HepG2 (cell line): ENCODE measurements around the gene ACYP2. TPM values are rescaled to one million over a fixed set of nuclear protein-coding genes. Genes with fewer than 3 reads are reported as not detected.
A peak's percentile ranks its signal among the peaks of the same experiment; 100 is the strongest.

Experiments used
- ARID2 ChIP-seq: sonication (generic); formaldehyde crosslinking; IDR thresholded peaks from 2 replicates; pipeline ENCODE4 v1.8.1; 2022; ENCODE audit warnings: mild to moderate bottlenecking, missing genetic modification reagents, borderline replicate concordance
- ATF7 ChIP-seq, 2 experiments: fragments of 450-650 bp in 1 of 2; sonication (generic) in 1 of 2; formaldehyde crosslinking in 1 of 2; IDR thresholded peaks; 2 replicates each; pipeline versions ENCODE4 v1.4.0 to v1.6.1; 2016 to 2020; ENCODE audit warnings: antibody characterized with exemption in 1 of 2, mild to moderate bottlenecking in 1 of 2, missing genetic modification reagents in 1 of 2
- CHCHD3 ChIP-seq: sonication (generic); formaldehyde crosslinking; IDR thresholded peaks from 2 replicates; pipeline ENCODE4 v1.8.0; 2022; ENCODE audit warnings: mild to moderate bottlenecking, missing genetic modification reagents, moderate library complexity
- KMT2A ChIP-seq: sonication (generic); formaldehyde crosslinking; IDR thresholded peaks from 2 replicates; pipeline ENCODE4 v1.4.0; 2020; ENCODE audit warnings: missing genetic modification reagents
- MAFF ChIP-seq: IDR thresholded peaks from 2 replicates; pipeline ENCODE4 v1.6.1; 2011; ENCODE audit warnings: low read depth, low read length, improper control_type of control experiment
- NFATC3 ChIP-seq: sonication (generic); formaldehyde crosslinking; IDR thresholded peaks from 2 replicates; pipeline ENCODE4 v1.5.1; 2020; ENCODE audit warnings: mild to moderate bottlenecking, missing genetic modification reagents
- TBL1XR1 ChIP-seq: fragments of 150-350 bp; IDR thresholded peaks from 2 replicates; pipeline ENCODE4 v1.6.1; 2014; ENCODE audit warnings: borderline replicate concordance, low read length; ENCODE audit not compliant: partially characterized antibody
- ZMYM4 ChIP-seq: sonication (generic); formaldehyde crosslinking; IDR thresholded peaks from 2 replicates; pipeline ENCODE4 v1.8.1; 2023; ENCODE audit warnings: mild to moderate bottlenecking, missing genetic modification reagents
- ZNF580 ChIP-seq: IDR thresholded peaks from 2 replicates; pipeline ENCODE4 v1.6.1; 2016; ENCODE audit warnings: low read depth, borderline replicate concordance
- ZNF598 ChIP-seq: sonication (generic); formaldehyde crosslinking; IDR thresholded peaks from 2 replicates; pipeline ENCODE4 v1.5.1; 2020; ENCODE audit warnings: mild to moderate bottlenecking, missing genetic modification reagents, borderline replicate concordance
- ZNF660 ChIP-seq: sonication (generic); formaldehyde crosslinking; IDR thresholded peaks from 2 replicates; pipeline ENCODE4 v1.5.1; 2020; ENCODE audit warnings: mild to moderate bottlenecking, low read depth, missing genetic modification reagents, borderline replicate concordance
- ZNF777 ChIP-seq: sonication (generic); formaldehyde crosslinking; IDR thresholded peaks from 2 replicates; pipeline ENCODE4 v1.4.0; 2020; ENCODE audit warnings: missing genetic modification reagents
- ZNF878 ChIP-seq: sonication (generic); formaldehyde crosslinking; IDR thresholded peaks from 2 replicates; pipeline ENCODE4 v1.8.1; 2023; ENCODE audit warnings: mild to moderate bottlenecking, missing genetic modification reagents, moderate library complexity
- polyA plus RNA-seq, 8 experiments: library from polyadenylated mRNA; depleted of rRNA in 3 of 8; stranded (reverse) in 7 of 8; unstranded in 1 of 8; fragments of >200 nt; fragmentation: Illumina TruSeq in 4 of 8; extraction: Trizol in 4 of 8; gene quantifications; 2 replicates each; pipeline versions ENCODE4 v1.2.1 to v1.2.3, GENCODE V29; 2011 to 2016; ENCODE audit warnings: low read depth in 4 of 8, missing spikeins in 1 of 8, mixed read lengths in 1 of 8; ENCODE audit not compliant: insufficient read depth in 1 of 8
- total RNA-seq, 5 experiments: library from RNA; depleted of rRNA; stranded (reverse); fragments of >200 nt; fragmentation: Illumina TruSeq; extraction: Trizol; gene quantifications; 2 replicates each; pipeline ENCODE4 v1.2.3, GENCODE V29; 2016; ENCODE audit warnings: low read depth in 1 of 5
- TF ChIP-seq, protein P1 (sequence below): sonication (generic); formaldehyde crosslinking; IDR thresholded peaks from 2 replicates; pipeline ENCODE4 v1.5.1; 2020; ENCODE audit warnings: missing genetic modification reagents, mild to moderate bottlenecking, borderline replicate concordance
- TF ChIP-seq, protein P2 (sequence below): sonication (generic); formaldehyde crosslinking; conservative IDR thresholded peaks from 2 replicates; pipeline ENCODE4 v1.4.0; 2020; ENCODE audit warnings: missing genetic modification reagents
- TF ChIP-seq, protein P3 (sequence below): sonication (generic); formaldehyde crosslinking; IDR thresholded peaks from 2 replicates; pipeline ENCODE4 v1.4.0; 2020; ENCODE audit warnings: mild to moderate bottlenecking, low read depth, missing genetic modification reagents
- TF ChIP-seq, protein P4 (sequence below): sonication (generic); formaldehyde crosslinking; IDR thresholded peaks from 2 replicates; pipeline ENCODE4 v1.4.0; 2020; ENCODE audit warnings: mild to moderate bottlenecking, missing genetic modification reagents

The ACYP2 gene
- total and polyA plus RNA-seq, 2 of the 13 experiments (the other 11 are each of a cell fraction or from before 2014, with no cell fraction given) = 12.3 to 12.7 TPM

- TF ChIP-seq, protein P1, sequence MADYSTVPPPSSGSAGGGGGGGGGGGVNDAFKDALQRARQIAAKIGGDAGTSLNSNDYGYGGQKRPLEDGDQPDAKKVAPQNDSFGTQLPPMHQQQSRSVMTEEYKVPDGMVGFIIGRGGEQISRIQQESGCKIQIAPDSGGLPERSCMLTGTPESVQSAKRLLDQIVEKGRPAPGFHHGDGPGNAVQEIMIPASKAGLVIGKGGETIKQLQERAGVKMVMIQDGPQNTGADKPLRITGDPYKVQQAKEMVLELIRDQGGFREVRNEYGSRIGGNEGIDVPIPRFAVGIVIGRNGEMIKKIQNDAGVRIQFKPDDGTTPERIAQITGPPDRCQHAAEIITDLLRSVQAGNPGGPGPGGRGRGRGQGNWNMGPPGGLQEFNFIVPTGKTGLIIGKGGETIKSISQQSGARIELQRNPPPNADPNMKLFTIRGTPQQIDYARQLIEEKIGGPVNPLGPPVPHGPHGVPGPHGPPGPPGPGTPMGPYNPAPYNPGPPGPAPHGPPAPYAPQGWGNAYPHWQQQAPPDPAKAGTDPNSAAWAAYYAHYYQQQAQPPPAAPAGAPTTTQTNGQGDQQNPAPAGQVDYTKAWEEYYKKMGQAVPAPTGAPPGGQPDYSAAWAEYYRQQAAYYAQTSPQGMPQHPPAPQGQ (CRISPR knock-in tag) = no peak
- TF ChIP-seq CHCHD3 (CRISPR knock-in tag) (no peak), ZNF580 (CRISPR knock-in tag) (peak; percentile 98), ATF7 (IDR thresholded peaks at IDR 0.05) (no peak), ATF7 (CRISPR knock-in tag; IDR thresholded peaks at IDR 0.05) (0 out of 2 replicates have a peak, but pooled peaks have one; percentile 36), MAFF (peak; percentile 53; the same call in 1 of the 2 replicates), ZNF660 (CRISPR knock-in tag) (no peak), ZNF777 (CRISPR knock-in tag) (peak; percentile 72; the same call in 1 of the 2 replicates), NFATC3 (CRISPR knock-in tag) (peak; percentile 94; the same call in 1 of the 2 replicates), ARID2 (peak; percentile 93; the same call in 1 of the 2 replicates), ZNF598 (CRISPR knock-in tag) (peak; percentile 99), ZNF878 (CRISPR knock-in tag) (peak; percentile 78; the same call in 1 of the 2 replicates), KMT2A (CRISPR knock-in tag) (peak; percentile 93), TBL1XR1 (no peak), ZMYM4 (CRISPR knock-in tag) (peak; percentile 96)
- TF ChIP-seq, protein P2, sequence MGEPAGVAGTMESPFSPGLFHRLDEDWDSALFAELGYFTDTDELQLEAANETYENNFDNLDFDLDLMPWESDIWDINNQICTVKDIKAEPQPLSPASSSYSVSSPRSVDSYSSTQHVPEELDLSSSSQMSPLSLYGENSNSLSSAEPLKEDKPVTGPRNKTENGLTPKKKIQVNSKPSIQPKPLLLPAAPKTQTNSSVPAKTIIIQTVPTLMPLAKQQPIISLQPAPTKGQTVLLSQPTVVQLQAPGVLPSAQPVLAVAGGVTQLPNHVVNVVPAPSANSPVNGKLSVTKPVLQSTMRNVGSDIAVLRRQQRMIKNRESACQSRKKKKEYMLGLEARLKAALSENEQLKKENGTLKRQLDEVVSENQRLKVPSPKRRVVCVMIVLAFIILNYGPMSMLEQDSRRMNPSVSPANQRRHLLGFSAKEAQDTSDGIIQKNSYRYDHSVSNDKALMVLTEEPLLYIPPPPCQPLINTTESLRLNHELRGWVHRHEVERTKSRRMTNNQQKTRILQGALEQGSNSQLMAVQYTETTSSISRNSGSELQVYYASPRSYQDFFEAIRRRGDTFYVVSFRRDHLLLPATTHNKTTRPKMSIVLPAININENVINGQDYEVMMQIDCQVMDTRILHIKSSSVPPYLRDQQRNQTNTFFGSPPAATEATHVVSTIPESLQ (CRISPR knock-in tag) = peak; percentile 87
- TF ChIP-seq, protein P3, sequence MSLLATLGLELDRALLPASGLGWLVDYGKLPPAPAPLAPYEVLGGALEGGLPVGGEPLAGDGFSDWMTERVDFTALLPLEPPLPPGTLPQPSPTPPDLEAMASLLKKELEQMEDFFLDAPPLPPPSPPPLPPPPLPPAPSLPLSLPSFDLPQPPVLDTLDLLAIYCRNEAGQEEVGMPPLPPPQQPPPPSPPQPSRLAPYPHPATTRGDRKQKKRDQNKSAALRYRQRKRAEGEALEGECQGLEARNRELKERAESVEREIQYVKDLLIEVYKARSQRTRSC (CRISPR knock-in tag) = peak; percentile 86; the same call in 1 of the 2 replicates
- TF ChIP-seq, protein P4, sequence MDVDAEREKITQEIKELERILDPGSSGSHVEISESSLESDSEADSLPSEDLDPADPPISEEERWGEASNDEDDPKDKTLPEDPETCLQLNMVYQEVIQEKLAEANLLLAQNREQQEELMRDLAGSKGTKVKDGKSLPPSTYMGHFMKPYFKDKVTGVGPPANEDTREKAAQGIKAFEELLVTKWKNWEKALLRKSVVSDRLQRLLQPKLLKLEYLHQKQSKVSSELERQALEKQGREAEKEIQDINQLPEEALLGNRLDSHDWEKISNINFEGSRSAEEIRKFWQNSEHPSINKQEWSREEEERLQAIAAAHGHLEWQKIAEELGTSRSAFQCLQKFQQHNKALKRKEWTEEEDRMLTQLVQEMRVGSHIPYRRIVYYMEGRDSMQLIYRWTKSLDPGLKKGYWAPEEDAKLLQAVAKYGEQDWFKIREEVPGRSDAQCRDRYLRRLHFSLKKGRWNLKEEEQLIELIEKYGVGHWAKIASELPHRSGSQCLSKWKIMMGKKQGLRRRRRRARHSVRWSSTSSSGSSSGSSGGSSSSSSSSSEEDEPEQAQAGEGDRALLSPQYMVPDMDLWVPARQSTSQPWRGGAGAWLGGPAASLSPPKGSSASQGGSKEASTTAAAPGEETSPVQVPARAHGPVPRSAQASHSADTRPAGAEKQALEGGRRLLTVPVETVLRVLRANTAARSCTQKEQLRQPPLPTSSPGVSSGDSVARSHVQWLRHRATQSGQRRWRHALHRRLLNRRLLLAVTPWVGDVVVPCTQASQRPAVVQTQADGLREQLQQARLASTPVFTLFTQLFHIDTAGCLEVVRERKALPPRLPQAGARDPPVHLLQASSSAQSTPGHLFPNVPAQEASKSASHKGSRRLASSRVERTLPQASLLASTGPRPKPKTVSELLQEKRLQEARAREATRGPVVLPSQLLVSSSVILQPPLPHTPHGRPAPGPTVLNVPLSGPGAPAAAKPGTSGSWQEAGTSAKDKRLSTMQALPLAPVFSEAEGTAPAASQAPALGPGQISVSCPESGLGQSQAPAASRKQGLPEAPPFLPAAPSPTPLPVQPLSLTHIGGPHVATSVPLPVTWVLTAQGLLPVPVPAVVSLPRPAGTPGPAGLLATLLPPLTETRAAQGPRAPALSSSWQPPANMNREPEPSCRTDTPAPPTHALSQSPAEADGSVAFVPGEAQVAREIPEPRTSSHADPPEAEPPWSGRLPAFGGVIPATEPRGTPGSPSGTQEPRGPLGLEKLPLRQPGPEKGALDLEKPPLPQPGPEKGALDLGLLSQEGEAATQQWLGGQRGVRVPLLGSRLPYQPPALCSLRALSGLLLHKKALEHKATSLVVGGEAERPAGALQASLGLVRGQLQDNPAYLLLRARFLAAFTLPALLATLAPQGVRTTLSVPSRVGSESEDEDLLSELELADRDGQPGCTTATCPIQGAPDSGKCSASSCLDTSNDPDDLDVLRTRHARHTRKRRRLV = peak; percentile 97
Observed at GRCh38 chr2:54115284-54116137, at the start of gene ACYP2 (continued).
